ENCODE results near the gene KDM7A. TPM values are rescaled to one million over a fixed set of nuclear protein-coding genes. Genes with fewer than 3 reads are reported as not detected.
"Not testable (repeated sequence)": the region's sequence is repeated elsewhere in the genome, so short reads cannot be mapped to it uniquely, and the experiment has no call there.

Gene KDM7A
- total RNA-seq, 4 donors from 2014 or later = 11.1 to 29.8 (median 20.7) TPM

GRCh38 chr7:140122965-140123364 is 53.8 kb downstream of the KDM7A start:
- Histone ChIP-seq H3K27me3 (no peaks in the 10 kb centered on the region), H3K4me3 (replicated peaks in 1 of 3) (no peak overlapping the region), H3K36me3 (no peaks in the 10 kb centered on the region), H3K4me1 (peaks cover 8 to 11% of the 10 kb centered on the region in 2 donors), H3K9me3 (no peaks in the 10 kb centered on the region), H3K27ac (no peak overlapping the region)
- no peak for TF ChIP-seq POLR2A (IDR thresholded peaks at IDR 0.05)
- TF ChIP-seq CTCF (IDR thresholded peaks at IDR 0.05) = no peak
- intact Hi-C loops (cut with DNase I) = no loop called here
- 97% methylated on average over 3 of the region's 3 CpGs for WGBS, 2 donors
- DNase-seq = no peak

- Histone ChIP-seq H3K27me3 (no peaks in the 10 kb centered on the region), H3K4me3 (replicated peaks in 1 of 3) (no peak overlapping the region), H3K4me1 (peaks cover 8 to 11% of the 10 kb centered on the region in 2 donors), H3K36me3 (peaks cover 0 to 7% of the 10 kb centered on the region in 2 donors), H3K9me3 (no peaks in the 10 kb centered on the region), H3K27ac (no peak overlapping the region)
- 23 to 26% methylated on average over 4 of the region's 4 CpGs for WGBS, 2 donors
- DNase-seq = peak; percentile 44 to 50
- TF ChIP-seq POLR2A (IDR thresholded peaks at IDR 0.05) (no peak), CTCF (IDR thresholded peaks at IDR 0.05) (no peak)
- intact Hi-C loops (cut with DNase I) = no loop called here
These were observed 55.5 kb downstream of the KDM7A start for GRCh38 chr7:140121326-140121725.

- H3K9me3 ChIP-seq; H3K27ac ChIP-seq; H3K4me1 ChIP-seq; DNase-seq; intact Hi-C loops (cut with DNase I); H3K27me3 ChIP-seq; H3K4me3 ChIP-seq (replicated peaks in 1 of 3): not testable (repeated sequence)
- H3K36me3 ChIP-seq = peaks cover 6 to 27% of the 10 kb centered on the region in 2 donors
- WGBS, 2 donors = 99 to 100% methylated on average over 6 to 12 of the region's 31 CpGs
These were observed 62.0 kb downstream of the KDM7A start for GRCh38 chr7:140114817-140115216.

- H3K4me1 ChIP-seq; DNase-seq; H3K9me3 ChIP-seq; intact Hi-C loops (cut with DNase I); H3K27me3 ChIP-seq; H3K4me3 ChIP-seq (replicated peaks in 1 of 3); H3K27ac ChIP-seq: not testable (repeated sequence)
- peaks cover 12 to 21% of the 10 kb centered on the region in 2 donors for H3K36me3 ChIP-seq
- WGBS, 2 donors = 94 to 98% methylated on average over 6 to 8 of the region's 8 CpGs
These were observed 68.0 kb downstream of the KDM7A start for GRCh38 chr7:140108777-140109176.

- 91 to 92% methylated on average over 4 of the region's 4 CpGs for WGBS, 2 donors
- Histone ChIP-seq H3K27ac (no peak overlapping the region), H3K4me1 (no peaks in the 10 kb centered on the region), H3K36me3 (peaks cover 52 to 64% of the 10 kb centered on the region in 2 donors), H3K9me3 (no peaks in the 10 kb centered on the region), H3K27me3 (no peaks in the 10 kb centered on the region), H3K4me3 (replicated peaks in 1 of 3) (no peak overlapping the region)
- intact Hi-C loops (cut with DNase I) = no loop called here
- DNase-seq = no peak
- TF ChIP-seq POLR2A (IDR thresholded peaks at IDR 0.05) (no peak), CTCF (IDR thresholded peaks at IDR 0.05) (no peak)
These were observed 80.3 kb downstream of the KDM7A start for GRCh38 chr7:140096459-140096858.

- Histone ChIP-seq H3K27ac (no peak overlapping the region), H3K36me3 (peaks cover 62 to 63% of the 10 kb centered on the region in 2 donors), H3K27me3 (no peaks in the 10 kb centered on the region), H3K4me3 (replicated peaks in 1 of 3) (no peak overlapping the region), H3K4me1 (no peaks in the 10 kb centered on the region), H3K9me3 (no peaks in the 10 kb centered on the region)
- intact Hi-C loops (cut with DNase I) = no loop called here
- WGBS, 2 donors = 92 to 98% methylated on average over 1 of the region's 1 CpG
- no peak for TF ChIP-seq POLR2A (IDR thresholded peaks at IDR 0.05)
- no peak for TF ChIP-seq CTCF (IDR thresholded peaks at IDR 0.05)
- DNase-seq = no peak
These were observed 83.4 kb downstream of the KDM7A start for GRCh38 chr7:140093375-140093774.
